CD4-positive, alpha-beta T cell treated with Interleukin-1 beta for 1 hour (primary cell): ENCODE results near the gene IGFLR1.

ENCODE experiments used
- DNase-seq, 2 donors: peaks; one replicate each; pipeline ENCODE4 v3.0.0-alpha.2; 2020 to 2022

IGFLR1 gene

DNA sequence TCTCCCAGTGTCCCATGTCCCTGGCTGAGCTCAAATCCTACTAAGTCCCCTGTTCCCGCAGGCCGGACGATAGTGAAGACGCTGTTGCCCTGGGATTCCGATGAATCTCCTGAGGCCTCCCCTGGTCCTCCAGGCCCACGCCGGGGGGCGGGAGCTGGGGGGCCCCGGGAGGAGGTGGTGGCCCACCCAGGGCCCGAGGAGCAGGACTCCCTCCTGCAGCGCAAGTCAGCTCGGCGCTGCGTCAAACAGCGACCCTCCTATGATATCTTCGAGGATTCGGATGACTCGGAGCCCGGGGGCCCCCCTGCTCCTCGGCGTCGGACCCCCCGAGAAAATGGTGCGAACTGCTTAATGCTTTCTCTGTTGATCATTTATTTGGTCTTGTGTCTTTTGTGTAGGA lies 18.6 kb downstream of the IGFLR1 start:
- DNase-seq = no peak

DNA sequence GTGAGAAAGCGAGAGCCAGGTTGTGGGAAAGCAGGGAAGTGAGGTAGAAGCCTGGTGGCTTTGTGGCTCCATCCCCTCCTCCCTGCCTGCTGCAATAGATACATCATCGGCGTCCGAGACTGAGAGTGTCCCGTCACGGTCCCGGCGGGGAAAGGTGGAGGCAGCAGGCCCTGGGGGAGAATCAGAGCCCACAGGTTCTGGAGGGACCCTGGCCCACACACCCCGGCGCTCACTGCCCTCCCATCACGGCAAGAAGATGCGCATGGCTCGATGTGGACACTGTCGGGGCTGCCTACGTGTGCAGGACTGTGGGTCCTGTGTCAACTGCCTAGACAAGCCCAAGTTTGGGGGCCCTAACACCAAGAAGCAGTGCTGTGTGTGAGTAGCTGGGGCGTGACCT lies 19.4 kb downstream of the IGFLR1 start:
- DNase-seq = no peak

GRCh38 chr19:35722461-35722860 lies 19.8 kb downstream of the IGFLR1 start:
- no peak for DNase-seq

DNA sequence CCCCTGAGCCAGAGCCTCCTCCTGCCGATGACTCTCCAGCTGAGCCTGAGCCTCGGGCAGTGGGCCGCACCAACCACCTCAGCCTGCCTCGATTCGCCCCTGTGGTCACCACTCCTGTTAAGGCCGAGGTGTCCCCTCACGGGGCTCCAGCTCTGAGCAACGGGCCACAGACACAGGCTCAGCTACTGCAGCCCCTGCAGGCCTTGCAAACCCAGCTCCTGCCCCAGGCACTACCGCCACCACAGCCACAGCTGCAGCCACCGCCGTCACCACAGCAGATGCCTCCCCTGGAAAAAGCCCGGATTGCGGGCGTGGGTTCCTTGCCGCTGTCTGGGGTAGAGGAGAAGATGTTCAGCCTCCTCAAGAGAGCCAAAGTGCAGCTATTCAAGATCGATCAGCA lies 20.9 kb downstream of the IGFLR1 start:
- DNase-seq = no peak

GRCh38 chr19:35720648-35721047 lies 21.6 kb downstream of the IGFLR1 start:
- no peak for DNase-seq

DNA sequence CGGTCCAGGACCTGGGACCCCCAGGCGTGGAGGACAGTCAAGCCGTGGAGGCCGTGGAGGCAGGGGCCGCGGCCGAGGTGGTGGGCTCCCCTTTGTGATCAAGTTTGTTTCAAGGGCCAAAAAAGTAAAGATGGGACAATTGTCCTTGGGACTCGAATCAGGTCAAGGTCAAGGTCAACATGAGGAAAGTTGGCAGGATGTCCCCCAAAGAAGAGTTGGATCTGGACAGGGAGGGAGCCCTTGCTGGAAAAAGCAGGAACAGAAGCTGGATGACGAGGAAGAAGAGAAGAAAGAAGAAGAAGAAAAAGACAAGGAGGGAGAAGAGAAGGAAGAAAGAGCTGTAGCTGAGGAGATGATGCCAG lies 22.1 kb downstream of the IGFLR1 start:
- no peak for DNase-seq

DNA sequence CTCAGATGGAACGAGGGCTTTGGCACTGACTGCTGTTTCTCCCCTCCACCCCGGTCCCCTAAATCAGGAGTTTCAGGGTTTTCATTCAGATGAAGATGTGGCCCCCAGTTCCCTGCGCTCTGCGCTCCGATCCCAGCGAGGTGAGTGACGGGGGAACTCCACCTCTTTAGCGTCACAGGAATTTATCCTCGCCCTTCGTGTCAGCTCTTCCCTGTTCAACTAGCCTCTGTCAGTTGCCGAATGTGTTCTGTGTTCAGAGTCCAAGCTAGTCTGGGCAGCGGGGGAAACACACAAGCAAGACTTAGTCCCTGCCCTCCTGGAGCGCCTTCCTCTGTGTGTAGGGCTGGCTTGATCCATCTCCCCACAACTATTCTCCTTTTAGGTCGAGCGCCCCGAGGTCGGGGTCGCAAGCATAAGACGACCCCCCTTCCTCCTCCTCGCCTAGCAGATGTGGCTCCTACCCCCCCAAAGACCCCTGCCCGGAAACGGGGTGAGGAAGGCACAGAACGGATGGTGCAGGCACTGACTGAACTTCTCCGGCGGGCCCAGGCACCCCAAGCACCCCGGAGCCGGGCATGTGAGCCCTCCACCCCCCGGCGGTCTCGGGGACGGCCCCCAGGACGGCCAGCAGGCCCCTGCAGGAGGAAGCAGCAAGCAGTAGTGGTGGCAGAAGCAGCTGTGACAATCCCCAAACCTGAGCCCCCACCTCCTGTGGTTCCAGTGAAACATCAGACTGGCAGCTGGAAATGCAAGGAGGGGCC lies 22.7 kb downstream of the IGFLR1 start:
- DNase-seq = no peak

DNA sequence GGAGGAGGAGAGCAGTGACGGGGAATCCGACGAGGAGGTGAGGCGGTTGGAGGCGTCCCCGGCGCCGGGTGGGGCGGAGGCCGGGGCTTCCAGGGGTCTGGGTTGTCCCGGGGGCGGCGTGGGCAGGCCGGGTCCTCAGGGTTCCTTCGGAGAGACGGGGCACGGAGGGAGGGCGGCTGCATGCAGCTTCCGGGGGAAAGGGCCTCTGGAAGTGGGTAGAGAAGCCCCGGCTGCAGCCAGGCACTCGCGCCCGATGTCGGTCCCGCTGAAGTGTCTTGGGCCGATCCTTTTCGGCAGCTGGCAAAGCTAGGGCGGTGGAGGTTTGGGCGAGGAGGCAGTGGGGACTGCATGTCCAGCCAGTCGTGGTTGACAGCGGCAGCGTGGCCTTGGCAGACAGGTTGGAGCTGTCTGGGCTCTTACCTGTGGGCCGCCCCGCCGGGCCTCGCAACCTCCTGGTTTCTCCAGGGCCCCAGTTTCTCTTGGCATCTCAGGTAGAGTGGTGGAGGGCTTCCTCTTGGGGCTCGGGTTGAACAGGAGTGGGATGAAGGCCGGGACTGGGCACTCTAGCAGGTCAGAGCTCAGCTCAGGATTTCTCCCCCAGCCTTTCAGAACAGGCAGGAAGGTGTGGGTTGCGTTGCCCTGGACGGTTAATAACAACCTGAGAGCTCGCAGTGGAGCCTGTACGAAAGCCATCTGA lies 23.8 kb downstream of the IGFLR1 start:
- peak; percentile 28 to 38 for DNase-seq

GRCh38 chr19:35717665-35718344 lies 24.4 kb downstream of the IGFLR1 start, which contains the start of gene KMT2B:
Gene KMT2B (plus strand): TSS chr19:35718003. CDS start chr19:35718019, 16 bp downstream.
- DNase-seq = no peak

DNA sequence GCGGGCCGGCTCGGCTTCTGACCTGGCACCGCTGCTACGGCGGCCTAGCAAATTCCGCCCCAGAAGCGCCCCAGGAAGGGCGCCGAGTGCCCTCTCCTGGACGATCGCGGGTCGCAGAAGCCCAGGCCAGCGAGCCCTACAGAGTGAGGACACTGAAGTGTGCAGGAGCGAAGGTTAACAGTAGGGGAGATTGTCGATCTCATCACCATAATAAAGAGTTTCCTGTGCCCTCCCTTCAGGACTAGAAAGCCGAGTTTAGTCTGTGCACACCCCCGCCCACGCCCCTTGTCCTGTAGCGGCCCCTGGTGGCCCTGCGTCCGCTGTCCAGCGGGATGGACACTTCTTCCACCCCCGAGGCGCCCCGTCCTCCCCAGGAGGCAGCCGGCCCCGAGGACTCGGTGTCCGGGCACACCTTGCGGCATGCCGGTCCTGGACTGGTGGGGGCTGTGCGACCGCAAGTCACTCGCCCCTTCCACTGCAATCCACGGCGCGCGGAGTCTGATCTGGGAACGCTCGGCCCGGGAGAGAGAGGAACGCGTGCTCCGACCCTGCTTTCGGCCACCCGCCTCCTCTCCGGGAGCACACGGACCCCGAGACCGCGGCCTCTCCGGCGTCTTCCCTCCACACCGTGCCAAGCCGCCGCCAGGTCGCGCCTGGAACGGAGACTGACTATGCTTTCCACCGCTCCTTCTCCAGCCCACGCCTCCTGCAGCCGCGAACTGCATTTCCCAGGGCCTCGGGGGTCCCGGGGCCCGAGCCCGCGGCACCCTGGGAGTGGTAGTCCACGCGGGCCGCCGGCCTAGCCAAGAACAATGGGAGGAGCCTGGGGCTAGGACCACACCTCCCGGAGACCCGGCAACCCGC lies 25.2 kb downstream of the IGFLR1 start:
- DNase-seq = peak; percentile 98

DNA sequence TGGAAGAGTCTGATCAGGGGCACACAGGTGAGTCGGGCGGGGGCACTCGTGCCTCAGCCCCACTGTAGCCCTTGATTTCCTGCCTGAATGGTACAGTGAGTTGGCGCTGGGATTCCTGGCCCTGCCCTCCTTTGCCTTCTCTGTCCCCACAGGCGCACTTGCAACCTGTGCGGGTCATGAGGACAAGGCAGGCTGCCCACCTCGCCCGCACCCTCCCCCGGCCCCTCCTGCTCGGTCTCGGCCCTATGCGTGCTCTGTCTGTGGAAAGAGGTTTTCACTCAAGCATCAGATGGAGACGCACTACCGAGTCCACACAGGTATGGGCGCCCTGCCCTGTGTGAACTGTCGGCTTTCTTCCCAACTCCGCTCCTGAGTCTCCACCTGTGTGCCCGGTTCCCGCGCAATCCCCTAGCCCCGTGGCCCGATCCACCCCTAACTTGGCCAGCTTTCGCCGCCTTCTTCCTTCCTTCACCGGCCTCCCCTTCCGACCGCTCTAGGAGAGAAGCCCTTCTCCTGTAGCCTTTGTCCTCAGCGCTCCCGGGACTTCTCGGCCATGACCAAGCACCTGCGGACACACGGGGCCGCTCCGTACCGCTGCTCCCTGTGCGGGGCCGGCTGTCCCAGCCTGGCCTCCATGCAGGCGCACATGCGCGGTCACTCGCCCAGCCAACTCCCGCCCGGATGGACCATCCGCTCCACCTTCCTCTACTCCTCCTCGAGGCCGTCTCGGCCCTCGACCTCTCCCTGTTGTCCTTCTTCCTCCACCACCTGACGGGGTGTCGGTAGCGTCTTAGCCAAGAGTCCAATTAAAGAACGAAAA lies 26.1 kb downstream of the IGFLR1 start:
- no peak for DNase-seq

GRCh38 chr19:35715355-35715809 lies 26.9 kb downstream of the IGFLR1 start:
- no peak for DNase-seq

DNA sequence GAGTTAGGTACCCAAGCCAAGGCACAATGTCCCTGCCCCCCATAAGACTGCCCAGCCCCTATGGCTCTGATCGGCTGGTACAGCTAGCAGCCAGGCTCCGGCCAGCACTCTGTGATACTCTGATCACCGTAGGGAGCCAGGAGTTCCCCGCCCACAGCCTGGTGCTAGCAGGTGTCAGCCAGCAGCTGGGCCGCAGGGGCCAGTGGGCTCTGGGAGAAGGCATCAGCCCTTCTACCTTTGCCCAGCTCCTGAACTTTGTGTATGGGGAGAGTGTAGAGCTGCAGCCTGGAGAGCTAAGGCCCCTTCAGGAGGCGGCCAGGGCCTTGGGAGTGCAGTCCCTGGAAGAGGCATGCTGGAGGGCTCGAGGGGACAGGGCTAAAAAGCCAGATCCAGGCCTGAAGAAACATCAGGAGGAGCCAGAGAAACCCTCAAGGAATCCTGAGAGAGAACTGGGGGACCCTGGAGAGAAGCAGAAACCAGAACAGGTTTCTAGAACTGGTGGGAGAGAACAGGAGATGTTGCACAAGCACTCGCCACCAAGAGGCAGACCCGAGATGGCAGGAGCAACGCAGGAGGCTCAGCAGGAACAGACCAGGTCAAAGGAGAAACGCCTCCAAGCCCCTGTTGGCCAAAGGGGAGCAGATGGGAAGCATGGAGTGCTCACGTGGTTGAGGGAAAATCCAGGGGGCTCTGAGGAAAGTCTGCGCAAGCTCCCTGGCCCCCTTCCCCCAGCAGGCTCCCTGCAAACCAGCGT lies 27.5 kb downstream of the IGFLR1 start:
- no peak for DNase-seq

DNA sequence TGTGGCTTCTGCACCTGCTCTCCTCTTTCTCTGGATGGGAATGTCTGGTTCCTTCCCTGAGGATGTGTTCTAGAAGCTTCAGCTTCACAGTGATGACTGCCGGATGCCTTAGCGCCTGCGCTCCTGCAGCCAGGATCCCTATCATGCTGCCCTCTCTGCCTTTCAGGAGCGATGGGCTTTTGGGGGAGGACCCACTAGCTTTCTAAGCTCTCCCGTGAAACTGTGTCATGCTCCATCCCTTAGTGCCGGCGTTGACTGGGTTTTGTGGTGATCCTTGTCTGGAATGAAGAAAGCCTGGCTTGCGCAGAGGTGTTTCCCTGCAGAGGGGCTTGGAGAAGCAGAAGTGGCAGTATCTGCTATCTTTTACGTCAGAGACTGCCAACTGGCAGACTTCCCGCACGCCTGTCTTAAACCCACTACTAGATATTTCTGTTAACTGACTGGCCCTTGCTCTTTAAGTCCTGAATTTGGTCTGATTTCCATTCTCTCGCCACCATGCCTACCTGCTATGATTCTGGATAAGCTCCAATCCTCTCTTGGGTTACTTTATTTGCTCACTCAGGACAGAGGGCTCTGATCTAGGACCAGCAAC lies 28.3 kb downstream of the IGFLR1 start:
- DNase-seq = no peak

GRCh38 chr19:35713506-35713850 lies 28.8 kb downstream of the IGFLR1 start:
- no peak for DNase-seq

- DNase-seq = peak; percentile 43 to 50
These were observed 29.4 kb downstream of the IGFLR1 start for GRCh38 chr19:35712567-35713505.

DNA sequence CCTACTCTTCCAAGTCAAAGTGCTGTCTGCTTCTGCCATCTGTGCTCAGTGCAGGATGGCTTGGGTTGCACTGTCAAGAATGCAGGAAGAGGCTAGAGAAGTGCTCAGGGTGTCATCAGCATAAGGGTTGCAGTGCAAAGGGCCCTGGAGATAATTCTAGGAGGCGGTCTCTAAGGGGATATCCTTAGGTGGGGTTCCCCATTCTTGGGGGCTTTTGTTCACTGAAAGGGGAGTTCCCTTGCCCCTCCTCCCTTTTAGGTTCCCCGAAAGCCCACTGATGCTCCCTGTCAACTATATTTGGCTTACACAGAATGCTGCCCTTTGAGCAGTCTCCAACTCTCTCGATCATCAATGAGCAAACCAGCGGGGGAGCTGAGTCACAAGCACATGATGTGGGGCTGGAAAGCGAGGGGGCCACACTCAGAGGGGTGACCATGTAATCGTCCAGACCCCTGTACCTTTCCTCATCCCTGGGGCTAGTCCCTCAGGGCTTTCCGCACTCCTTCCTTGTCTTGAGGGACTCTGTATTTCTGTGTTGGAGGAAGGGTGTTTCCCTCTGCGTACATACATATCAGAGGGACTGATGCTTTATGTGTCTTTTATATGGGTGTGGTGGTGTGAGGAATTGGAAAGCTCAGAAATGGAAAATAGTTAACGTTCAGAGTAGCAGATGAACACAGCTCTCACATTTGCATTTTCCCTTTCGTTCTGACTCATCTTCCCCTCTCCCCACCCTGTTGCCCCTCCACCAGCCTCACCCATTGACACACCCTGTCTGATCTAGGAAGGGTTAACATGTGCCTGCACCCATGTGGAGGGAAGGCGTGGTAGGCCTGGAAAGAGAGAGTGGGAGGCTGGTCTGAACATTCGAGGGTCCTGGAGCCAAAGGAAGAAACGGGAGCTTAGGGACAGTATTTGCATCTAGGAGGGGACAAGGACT lies 31.2 kb downstream of the IGFLR1 start:
- peak in 1 of 2 donors; percentile 33 for DNase-seq

DNA sequence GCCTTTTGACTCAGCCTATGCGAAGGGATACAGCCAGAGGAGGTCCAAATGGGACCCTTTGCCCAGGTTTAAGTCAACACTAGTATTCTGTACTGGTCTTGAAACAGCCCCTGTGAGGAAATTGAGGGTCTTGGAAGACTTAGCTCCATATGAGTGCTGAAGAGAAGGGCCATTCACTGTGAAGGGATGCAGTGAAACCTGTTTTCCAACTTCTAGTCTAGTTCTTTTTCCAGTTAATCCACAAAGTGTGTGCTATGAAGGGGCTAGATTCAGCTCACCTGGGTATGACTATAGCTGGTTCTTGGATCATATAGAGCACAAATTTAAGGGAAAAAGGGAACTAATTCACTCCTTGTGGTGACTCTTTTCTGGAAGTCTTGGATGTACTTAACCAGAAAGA lies 33.9 kb downstream of the IGFLR1 start:
- DNase-seq = no peak
